AG08395 (cell line): Measurements from ENCODE around the gene CYB5R4.
A peak's percentile ranks its signal among the peaks of the same experiment; 100 is the strongest.
"Not testable (repeated sequence)": the region's sequence is repeated elsewhere in the genome, so short reads cannot be mapped to it uniquely, and the experiment has no call there.

ENCODE experiments used
- DNase-seq: peaks from one replicate; pipeline ENCODE4 v3.0.0; 2012; ENCODE audit warnings: mixed read lengths, low spot score

CYB5R4 gene

DNA sequence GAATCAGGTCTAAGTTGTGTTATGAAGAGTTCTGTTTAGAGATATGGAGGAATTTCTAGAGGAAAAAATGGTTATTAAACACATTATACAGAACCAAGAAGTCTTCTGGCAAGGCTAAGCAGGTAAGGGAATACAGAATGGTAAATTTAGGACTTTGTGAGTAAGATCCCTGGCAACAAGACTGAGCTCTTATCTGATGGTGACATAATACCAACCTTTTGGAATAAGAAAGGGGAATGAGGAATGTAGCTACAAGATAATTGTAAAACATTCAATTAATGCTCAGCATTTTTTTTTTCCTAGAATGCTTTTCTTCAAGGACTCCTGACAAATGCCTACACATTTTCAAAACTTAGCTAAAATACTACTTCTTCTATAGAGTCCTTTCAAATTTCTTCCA, 51.8 kb downstream of the CYB5R4 start:
- no peak for DNase-seq

DNA sequence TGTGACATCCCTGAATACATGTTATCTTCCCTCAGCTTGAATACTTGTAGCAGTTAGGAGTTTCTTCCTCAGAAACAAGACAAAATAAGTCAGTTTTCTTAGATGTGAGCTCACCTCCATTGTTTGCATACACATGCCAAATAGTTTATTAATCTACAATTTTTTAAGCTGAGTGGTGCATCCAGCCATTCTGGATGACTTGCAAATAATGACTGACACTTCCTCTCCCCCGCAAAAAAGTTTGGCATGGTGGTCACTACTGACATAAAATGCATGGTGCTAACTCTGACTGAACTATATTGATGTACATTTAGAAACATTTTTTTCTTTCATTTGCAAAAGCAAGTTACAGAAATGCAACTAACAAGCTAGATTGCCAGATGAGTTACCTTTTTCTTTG, 55.5 kb downstream of the CYB5R4 start:
- no peak for DNase-seq

DNA sequence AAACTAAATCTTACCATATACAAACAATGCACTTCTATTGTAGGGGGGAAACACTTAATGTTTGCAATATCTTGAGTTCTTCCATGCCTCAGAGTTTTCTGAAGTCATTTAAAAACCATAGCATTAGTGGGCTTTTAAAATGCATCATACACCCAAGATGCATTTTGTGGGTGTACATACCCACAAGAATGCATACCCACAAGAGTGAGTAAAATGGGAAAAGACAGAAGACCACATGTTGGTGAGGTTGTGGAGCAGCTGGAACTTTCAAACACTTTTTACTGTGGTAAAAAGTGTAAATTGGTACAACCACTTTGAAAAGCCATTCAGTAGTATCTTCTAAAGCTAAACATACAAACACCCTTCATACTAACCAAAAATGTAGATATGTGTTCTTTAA, 57.5 kb downstream of the CYB5R4 start:
- no peak for DNase-seq

DNA sequence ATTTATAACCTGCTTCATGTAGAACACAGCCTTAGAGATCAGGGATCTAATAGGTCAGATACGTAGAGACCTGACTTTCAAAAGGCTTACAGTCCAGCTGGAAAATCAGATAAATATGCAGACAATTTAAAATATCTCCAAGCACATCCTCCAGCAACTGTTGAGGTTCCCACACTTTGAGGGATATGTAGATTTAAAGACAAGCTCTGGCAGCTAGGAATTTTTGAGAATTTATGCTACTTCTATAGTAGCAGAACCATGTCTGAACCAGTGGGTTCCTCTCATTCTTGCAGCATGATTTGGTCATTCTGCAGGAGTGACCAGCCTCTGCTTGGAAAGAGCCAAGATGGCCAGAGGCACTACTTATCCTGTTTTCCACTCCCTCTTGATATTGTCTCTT, 60.5 kb downstream of the CYB5R4 start:
- DNase-seq, result peak; percentile 70

DNA sequence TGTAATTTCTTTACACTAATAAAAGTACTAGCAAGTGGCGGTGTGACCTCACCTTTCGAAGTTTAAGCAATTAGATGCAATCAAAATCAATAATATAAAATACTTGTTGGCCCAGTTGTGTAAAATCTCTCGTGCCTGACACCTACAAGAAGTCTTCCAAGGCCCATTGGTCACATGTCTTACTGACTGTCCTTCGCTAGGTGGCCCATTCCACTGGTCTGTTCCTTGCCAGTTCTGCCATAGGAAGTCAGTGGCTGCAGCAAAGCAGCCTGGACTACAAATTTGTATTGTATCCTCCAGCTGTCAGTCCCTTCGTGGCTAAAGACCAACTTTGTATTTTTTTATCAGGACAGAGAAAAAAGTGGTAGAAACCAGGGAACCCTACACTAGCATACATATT, 61.8 kb downstream of the CYB5R4 start:
- no peak for DNase-seq

DNA sequence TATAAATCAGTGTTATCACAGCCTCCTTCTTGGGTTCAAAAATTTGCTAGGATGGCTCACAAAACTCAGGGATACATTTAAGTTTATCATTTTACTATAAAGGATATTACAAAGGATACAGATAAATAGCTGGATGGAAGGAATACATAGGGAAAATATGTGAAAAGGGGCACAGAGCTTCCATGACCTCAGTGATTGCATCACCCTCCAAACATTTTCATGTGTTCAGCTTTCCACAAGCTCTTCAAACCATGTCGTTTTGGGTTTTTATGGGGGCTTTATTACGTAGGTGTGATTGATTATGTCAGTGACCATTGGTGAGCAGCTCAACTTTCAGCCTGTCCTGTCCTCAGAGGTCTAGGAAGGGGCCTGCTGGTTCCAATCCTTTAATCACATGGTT, 68.0 kb downstream of the CYB5R4 start:
- no peak for DNase-seq

DNA sequence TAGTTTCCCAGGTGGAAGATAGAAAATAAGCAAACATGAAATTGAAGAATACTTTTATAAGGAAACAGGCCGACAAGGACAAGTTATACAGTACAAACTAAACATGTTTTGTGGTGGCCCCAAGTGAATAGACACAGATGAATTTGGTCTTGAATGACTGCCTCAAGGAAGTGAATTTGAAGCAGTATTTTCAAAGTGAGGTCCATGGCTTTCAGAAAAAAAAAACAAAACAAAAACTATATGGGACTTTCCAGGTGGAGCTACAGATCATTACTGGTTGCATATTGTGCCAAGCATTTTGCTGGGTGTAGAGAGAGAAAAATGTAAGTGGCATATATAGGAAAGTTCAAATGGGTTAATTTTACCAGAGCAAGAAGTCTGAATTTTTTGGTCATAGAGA, 68.8 kb downstream of the CYB5R4 start:
- no peak for DNase-seq

DNA sequence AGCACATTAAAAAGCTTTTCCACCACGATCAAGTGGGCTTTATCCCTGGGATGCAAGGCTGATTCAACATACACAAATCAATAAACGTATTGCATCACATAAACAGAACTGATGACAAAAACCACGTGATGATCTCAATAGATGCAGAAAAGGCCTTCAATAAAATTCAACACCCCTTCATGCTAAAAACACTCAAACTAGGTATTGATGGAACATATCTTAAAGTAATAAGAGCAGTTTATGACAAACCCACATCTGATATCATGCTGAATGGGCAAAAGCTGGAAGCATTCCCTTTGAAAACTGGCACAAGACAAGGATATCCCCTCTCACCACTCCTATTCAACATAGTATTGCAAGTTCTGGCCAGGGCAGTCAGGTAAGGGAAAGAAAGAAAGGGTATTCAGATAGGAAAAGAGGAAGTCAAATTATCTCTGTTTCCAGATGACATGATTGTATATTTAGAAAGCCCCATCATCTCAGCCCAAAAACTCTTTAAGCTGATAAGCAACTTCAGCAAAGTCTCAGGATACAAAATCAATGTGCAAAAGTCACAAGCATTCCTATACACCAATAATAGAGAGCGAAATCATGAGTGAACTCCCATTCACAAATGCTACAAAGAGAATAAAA, 86.8 kb downstream of the CYB5R4 start:
- DNase-seq, result not testable (repeated sequence)

DNA sequence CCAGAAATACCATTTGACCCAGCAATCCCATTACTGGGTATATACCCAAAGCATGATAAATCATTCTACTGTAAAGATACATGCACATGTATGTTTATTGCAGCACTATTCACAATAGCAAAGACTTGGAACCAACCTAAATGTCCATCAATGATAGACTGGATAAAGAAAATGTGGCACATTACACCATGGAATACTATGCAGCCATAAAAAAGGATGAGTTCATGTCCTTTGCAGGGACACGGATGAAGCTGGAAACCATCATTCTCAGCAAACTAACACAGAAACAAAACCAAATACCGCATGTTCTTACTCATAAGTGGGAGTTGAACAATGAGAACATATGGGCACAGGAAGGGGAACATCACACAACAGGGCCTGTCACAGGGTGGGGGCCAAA, 88.5 kb downstream of the CYB5R4 start:
- not testable (repeated sequence) for DNase-seq

DNA sequence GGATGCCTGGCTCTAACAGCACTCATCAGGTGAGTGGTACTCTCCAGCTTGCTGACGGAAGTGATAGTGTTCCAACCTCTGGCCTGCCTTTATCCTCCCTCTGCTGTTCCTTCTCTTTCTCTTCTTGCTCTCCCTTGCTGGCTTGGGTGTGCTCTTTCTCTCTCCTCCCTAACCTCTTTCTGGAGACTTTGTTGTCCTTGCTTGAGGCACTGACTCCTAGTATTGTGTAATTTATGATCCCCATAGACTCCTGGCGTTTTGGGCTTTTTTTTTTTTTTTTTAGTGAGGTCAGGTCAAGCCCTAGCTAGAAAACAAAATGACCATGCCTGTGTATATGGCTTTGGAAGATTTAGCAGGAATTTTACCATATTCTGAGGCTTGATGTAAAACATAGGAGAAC, 89.4 kb downstream of the CYB5R4 start:
- DNase-seq, result no peak

DNA sequence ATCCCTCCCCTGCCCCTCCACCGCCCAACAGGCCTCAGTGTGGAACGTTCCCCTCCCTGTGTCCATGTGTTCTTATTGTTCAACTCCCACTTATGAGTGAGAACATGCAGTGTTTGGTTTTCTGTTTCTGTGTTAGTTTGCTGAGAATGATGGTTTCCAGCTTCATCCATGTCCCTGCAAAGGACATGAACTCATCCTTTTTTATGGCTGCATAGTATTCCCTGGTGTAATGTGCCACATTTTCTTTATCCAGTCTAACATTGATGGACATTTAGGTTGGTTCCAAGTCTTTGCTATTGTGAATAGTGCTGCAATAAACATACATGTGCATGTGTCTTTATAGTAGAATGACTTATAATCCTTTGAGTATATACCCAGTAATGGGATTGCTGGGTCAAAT, 91.9 kb downstream of the CYB5R4 start:
- not testable (repeated sequence) for DNase-seq

DNA sequence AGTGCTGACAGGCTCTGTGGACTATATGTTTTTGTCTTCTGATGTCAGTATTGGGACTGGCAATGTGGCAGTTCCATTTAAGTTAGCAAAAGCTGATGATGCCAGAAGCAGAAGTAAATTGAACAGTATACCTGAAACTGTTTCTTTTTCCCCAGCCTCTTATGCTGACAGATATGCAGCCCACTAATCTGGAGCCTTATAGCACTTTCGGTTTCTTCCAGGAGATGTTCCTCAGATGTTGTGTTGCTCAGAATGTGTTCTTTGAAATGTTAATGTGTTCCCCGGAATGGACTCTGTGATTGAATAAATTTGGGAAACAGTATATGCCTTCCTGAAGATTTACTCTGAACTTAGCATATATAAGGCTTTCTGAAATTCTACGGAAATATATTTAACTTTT, 93.3 kb downstream of the CYB5R4 start:
- no peak for DNase-seq

DNA sequence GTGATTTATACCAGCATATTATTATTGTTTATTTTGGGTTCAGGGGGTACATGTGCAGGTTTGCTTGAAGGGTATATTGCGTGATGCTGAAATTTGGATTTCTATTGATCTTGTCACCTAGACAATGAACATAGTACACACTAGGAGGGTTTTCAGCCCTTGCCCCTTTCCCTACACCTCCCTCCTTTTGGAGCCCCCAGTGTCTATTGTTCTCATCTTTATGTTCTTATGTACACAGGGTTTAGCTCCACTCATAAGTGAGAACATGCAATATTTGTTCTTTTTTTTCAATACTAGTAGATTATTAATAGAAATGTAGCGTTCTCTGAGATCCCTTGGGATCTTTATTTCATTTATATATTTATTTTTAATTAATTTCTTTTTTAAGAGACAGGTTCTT, 94.9 kb downstream of the CYB5R4 start:
- no peak for DNase-seq

DNA sequence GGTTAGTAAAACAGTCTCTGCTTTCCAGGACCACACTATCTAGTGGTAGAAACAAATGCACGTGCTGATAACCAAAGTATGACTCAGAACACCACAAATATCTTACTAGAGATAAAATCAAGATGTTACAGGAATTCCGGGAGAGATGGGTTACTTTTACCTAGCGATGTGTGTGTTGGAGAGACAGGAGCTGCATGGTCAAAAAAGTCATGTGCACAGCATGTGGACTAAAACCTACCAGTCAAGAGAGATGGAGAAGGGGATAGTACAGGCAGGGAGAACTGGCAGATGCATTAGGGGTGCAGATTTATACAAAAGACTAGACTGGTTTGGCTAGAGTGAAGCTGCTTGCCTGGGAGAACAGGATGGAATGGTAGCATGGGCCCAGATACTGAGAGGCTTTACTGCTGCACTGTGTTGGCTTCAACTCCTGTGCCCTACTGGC, 98.8 kb downstream of the CYB5R4 start:
- DNase-seq, result no peak

DNA sequence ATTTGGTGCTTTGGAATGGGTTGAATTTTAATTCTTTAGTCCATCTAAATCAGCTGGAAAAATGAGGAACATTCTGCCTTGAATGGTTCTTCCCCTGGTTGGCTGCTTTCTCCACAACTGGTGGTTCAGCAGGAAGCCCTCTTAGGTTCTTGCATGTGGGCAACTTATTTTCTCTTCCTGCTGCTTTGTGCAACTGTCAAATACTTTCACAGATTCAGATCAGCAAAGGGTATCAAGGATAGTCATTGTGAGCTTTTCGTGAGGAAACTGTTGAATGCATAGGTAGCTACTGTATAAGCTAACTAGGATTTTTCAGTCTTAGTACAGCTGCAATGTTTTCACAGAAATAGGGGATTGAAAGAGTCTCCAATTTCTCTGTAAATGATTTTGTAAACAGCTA, 101.2 kb downstream of the CYB5R4 start:
- DNase-seq, result no peak

DNA sequence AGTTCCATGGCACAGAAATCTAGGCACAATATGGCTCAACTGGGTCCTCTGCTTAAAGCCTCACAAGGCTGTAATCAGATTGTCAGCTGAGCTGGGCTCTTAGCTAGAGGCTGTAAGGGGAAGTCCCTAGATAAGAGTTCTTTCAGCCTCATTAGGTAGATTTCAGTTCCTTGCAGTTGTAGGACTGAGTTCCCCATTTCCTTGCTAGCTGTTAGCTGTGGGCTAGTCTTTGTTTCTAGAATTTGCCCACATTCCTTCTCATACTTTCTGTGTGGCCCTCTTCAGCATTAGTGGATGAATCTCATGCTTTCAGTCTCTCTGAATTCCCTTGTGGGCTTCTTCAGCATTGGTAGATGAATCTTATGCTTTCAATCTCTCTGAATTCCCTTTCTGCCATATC, 103.1 kb downstream of the CYB5R4 start:
- DNase-seq, result no peak

DNA sequence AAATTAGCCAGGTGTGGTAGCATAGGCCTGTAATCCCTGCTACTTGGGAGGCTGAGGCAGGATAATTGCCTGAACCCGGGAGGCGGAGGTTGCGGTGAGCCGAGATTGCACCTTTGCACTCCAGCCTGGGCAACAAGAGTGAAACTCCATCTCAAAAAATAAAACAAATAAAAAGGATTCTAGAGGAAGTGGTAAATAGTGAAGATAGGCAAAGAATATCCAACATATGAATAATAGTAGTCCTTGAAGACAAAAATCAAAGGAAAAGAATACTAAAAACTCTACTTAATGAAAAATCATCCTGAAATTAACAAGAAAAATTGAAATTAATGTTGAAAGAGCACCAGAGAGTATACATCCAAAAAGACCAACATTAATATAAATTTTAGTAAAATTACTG, 107.0 kb downstream of the CYB5R4 start:
- no peak for DNase-seq

DNA sequence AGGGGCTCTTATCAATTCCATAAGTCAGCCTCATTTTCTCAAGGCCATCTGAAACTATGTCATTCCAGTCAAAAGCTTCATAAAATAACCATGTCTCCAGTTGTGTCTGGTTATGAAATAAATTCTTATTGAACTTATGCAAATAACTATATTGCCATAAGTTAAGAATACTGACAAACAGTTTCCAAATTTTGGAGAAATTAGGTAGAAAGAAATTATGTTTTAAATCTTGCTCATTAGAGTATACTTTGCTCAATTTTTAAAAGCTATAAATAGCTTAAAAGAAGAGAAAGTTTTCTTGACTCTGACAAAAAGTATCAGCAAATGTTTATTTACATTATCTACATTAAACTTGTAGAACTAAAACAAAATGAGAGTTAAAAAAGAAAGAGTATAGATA, 111.1 kb downstream of the CYB5R4 start:
- no peak for DNase-seq

DNA sequence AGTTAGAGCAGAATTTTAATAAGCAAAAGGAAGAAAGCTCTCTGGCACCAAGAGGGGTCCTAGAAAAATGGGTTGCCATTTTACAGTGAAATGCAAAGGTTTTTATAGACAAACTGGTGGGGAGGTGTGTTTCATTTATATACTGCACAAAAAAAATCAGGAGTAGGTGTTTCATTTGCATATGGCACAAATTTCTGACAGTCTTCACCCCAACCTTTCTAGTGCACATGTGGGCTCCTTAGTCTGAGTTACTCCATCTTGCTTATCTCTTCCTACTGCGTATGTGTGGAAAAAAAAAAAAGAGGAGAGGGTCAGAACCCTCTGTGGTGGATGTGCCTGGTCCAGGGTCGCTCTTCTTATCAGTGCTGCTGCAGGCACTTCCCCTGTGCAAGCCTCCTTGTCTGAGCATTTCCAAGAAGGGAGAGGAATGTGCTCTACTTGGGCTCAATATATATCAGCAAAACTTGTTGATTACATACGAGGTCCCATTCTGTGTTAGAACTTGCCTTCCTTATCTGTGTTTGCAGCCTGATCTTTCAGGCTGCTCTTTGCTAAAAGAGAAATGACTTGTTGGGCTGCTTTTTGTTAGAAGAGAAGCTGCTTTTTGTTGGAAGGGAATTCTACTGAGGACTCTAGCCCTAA, 115.0 kb downstream of the CYB5R4 start:
- no peak for DNase-seq

DNA sequence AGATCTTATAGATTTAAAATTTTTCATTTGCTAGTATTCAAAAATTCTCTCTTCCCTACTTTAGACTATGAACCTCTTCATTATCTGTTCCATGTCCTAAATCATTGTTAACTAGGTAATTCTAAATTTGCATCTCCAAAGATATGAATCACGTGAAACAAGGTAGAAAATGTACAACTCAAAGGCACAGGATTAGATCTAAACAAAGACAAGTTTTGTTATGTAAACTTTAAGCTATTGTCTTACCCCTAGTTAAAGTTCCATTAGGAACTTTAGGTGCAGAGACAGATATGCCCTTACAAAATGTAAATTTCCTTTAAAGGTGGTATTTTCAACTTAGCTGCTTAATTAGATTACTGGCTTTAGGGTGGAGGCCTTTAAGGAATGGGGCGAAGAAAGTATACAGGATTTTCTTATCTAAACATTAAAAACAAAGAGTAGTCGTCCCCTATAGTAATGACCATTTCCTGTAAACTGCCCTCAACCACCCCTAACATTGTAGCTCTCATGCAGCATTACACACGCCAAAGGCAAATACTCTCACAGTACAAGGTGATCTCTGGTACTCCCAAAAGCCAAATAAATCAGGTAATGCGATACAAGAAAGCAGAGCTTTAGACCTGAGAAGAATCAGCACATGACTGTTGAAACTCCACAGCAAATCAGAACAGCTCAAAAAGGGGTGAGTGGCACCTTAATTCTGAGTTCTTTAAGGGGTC, 116.7 kb downstream of the CYB5R4 start:
- DNase-seq, result no peak

DNA sequence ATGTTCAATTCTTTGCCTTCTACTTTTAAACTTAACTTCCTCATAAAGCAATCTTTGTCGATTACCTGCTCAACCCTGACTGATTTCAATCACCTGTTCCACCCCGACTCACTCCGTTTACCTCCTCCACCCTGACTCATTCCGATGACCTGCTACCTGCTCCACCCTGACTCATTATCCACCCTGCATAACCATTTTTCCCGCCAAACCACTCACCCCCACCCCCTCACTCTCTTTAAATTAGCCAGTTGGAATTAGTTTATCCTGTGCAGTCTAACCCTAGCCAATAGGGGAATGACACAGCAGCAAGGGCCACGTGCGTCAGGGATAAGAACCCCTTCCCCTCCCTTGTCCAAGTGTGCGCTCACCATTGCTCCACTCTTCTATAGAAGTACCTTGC, 117.4 kb downstream of the CYB5R4 start:
- DNase-seq, result no peak

DNA sequence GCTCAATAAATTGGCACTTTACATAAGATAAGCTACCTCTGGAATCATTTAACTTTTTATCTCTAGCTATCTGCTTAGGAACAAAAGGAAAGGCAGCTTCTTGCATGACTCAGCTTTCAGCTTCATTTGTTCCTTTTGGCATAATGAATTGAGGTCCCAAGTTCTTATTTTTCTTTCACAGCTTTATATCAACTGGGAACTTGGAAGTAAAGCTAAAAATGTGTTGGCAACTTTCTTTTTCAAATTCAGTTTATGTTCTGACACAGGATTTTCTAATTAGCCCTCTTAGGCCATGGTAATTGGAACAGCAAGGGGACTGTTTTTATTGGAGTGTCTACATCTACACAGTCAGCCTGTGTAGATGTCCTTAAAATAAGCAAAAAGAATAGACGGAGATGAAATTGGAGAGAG, 118.8 kb downstream of the CYB5R4 start:
- no peak for DNase-seq

DNA sequence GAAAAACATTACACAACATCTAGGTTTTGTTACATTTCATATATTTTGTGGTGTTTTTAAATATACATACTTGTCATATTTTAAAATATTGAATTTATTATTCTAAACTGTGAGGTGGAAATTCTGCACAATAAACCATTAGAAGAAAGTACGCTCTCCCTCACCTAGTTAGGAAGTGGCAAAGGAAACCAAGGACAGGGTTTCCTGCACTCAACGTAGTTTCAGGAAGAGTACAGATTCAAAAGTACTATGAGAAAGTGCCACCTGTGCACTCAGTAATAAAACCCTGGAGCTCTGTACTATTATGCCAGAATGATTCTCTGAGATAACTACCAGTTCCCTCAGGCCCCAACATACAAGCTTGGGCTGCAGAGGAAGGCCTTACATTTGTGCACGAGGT, 119.5 kb downstream of the CYB5R4 start:
- DNase-seq, result no peak

DNA sequence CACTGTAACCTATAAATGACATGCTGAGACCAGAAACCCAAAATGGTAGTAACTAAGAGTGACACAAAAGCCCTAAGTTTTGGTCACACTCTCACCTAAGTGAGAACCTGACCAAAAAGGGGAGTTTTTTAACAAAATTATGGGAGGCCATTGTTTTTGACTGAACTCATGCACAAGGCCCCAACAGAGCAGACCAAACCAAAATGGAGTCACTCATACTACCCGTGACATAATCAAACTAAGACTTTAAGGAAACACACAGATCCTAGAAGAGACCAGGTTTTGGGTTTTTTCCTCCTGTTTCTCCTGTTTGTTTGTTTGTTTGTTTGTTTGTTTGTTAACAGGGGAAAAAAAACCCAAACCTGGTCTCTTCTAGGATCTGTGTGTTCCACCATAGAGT, 124.9 kb downstream of the CYB5R4 start:
- no peak for DNase-seq
